ENCODE data around the gene PYM1.
"Not testable (repeated sequence)": the region's sequence is repeated elsewhere in the genome, so short reads cannot be mapped to it uniquely, and the experiment has no call there.

Gene PYM1

GRCh38 chr12:55885113-55885512, 42.6 kb downstream of the PYM1 start:
- DNase-seq (ENCODE audit: low read depth): no peak
- H3K4me3 ChIP-seq (ENCODE audit: low read length): no peak overlapping the region
- no peak for TF ChIP-seq CTCF (conservative IDR thresholded peaks at IDR 0.05; ENCODE audit: low read depth, low read length)

GRCh38 chr12:55877824-55878223, 49.9 kb downstream of the PYM1 start:
- no peak for DNase-seq (ENCODE audit: low read depth)
- TF ChIP-seq CTCF (conservative IDR thresholded peaks at IDR 0.05; ENCODE audit: low read depth, low read length): no peak
- no peak overlapping the region for H3K4me3 ChIP-seq (ENCODE audit: low read length)

- H3K4me3 ChIP-seq (ENCODE audit: low read length): no peak overlapping the region
- DNase-seq (ENCODE audit: low read depth): no peak
- no peak for TF ChIP-seq CTCF (conservative IDR thresholded peaks at IDR 0.05; ENCODE audit: low read depth, low read length)
These were observed 51.8 kb downstream of the PYM1 start for GRCh38 chr12:55875704-55876467.

- no peak overlapping the region for H3K4me3 ChIP-seq (ENCODE audit: low read length)
- no peak for DNase-seq (ENCODE audit: low read depth)
- no peak for TF ChIP-seq CTCF (conservative IDR thresholded peaks at IDR 0.05; ENCODE audit: low read depth, low read length)
These were observed 53.3 kb downstream of the PYM1 start for GRCh38 chr12:55874443-55874842.

- DNase-seq (ENCODE audit: low read depth); H3K4me3 ChIP-seq (ENCODE audit: low read length): not testable (repeated sequence)
These were observed 61.2 kb downstream of the PYM1 start for GRCh38 chr12:55866454-55867004.

- no peak for DNase-seq (ENCODE audit: low read depth)
- no peak overlapping the region for H3K4me3 ChIP-seq (ENCODE audit: low read length)
- TF ChIP-seq CTCF (conservative IDR thresholded peaks at IDR 0.05; ENCODE audit: low read depth, low read length): no peak
These were observed 62.4 kb downstream of the PYM1 start for GRCh38 chr12:55865327-55865726.

- DNase-seq (ENCODE audit: low read depth); H3K4me3 ChIP-seq (ENCODE audit: low read length): not testable (repeated sequence)
These were observed 64.8 kb downstream of the PYM1 start for GRCh38 chr12:55862931-55863330.

GRCh38 chr12:55862286-55862685, 65.4 kb downstream of the PYM1 start:
- TF ChIP-seq CTCF (conservative IDR thresholded peaks at IDR 0.05; ENCODE audit: low read depth, low read length): no peak
- H3K4me3 ChIP-seq (ENCODE audit: low read length): no peak overlapping the region
- DNase-seq (ENCODE audit: low read depth): no peak

Data from retinal pigment epithelial cell (primary cell).